Spleen (tissue), 7 donors: ENCODE data around the gene SUMO4.

ENCODE experiments used
- CTCF ChIP-seq, 11 experiments: fragments of 200-600 bp in 7 of 11; fragments of 450-650 bp in 4 of 11; sonication (generic) in 4 of 11; IDR thresholded peaks in 8 of 11; conservative IDR thresholded peaks in 3 of 11; 1 replicate in 7 of 11; 2 replicates in 4 of 11; pipeline versions ENCODE4 v1.4.0 to v1.8.0; 2016 to 2021; ENCODE audit warnings: antibody characterized with exemption in 11 of 11, inconsistent platforms in 4 of 11, mild to moderate bottlenecking in 1 of 11
- POLR2AphosphoS5 ChIP-seq, 3 donors: sonication (generic); formaldehyde crosslinking; IDR thresholded peaks; one replicate each; pipeline ENCODE4 v1.5.1; 2017; ENCODE audit warnings: antibody characterized with exemption in 3 of 3
- donor health status: DM: no; HTN: no; CAD: no; lungs with moderate emphysema.
- donor health status: DM: no; HTN: no; CAD: no.
- donor health status: DM: no; HTN: no; CAD: no.

GRCh38 chr6:149357726-149358538 lies 42.1 kb upstream of the SUMO4 start:
- TF ChIP-seq CTCF (IDR thresholded peaks at IDR 0.05 in 8 of 11, conservative IDR thresholded peaks at IDR 0.05 in 3 of 11) = no peak
- TF ChIP-seq POLR2AphosphoS5 (IDR thresholded peaks at IDR 0.05) = no peak
